Naive thymus-derived CD4-positive, alpha-beta T cell (primary cell): ENCODE measurements around the gene C6orf62. TPM values are rescaled to one million over a fixed set of nuclear protein-coding genes. Genes with fewer than 3 reads are reported as not detected.
"Not testable (repeated sequence)": the region's sequence is repeated elsewhere in the genome, so short reads cannot be mapped to it uniquely, and the experiment has no call there.

Source experiments
- ATAC-seq: fragments of 150-1000 bp; cut with Tn5 transposase; 2 replicates; pipeline ENCODE4 v1.10.0; 2021; ENCODE audit warnings: mild to moderate bottlenecking, moderate library complexity
- CTCF ChIA-PET: fragments of 350-600 bp; sonication (Branson Sonifier 250); formaldehyde crosslinking; loops from one replicate; lab custom pipeline; 2021; ENCODE audit warnings: antibody characterized with exemption; lab: Charles Lee
- POLR2A ChIA-PET: fragments of 350-600 bp; sonication (Branson Sonifier 250); formaldehyde crosslinking; loops from one replicate; lab custom pipeline; 2021; ENCODE audit warnings: antibody characterized with exemption, inconsistent platforms; lab: Charles Lee
- DNase-seq, 9 donors: peaks; one replicate each; pipeline versions ENCODE4 v3.0.0 to v3.0.0-alpha.2; 2020 to 2022; ENCODE audit warnings: mixed read lengths in 1 of 9
- H3K27ac ChIP-seq: one replicate; pipeline ENCODE4 v1.7.0; 2013; ENCODE audit warnings: mild to moderate bottlenecking, low read depth, low read length, moderate library complexity
- H3K27me3 ChIP-seq, 2 donors: one replicate each; pipeline ENCODE4 v1.7.0; 2013; ENCODE audit warnings: low read length in 2 of 2, mild to moderate bottlenecking in 2 of 2, moderate library complexity in 2 of 2; ENCODE audit not compliant: control insufficient read depth in 2 of 2, insufficient read depth in 2 of 2
- H3K36me3 ChIP-seq, 3 experiments: 1 replicate in 2 of 3; 2 replicates in 1 of 3; pipeline ENCODE4 v1.7.0; 2013; ENCODE audit warnings: low read length in 3 of 3, mild to moderate bottlenecking in 3 of 3, moderate library complexity in 1 of 3; ENCODE audit not compliant: insufficient read depth in 3 of 3, control insufficient read depth in 2 of 3
- H3K4me1 ChIP-seq, 2 donors: one replicate each; pipeline ENCODE4 v1.7.0; 2013; ENCODE audit warnings: low read length in 2 of 2, mild to moderate bottlenecking in 2 of 2, moderate library complexity in 1 of 2; ENCODE audit not compliant: control insufficient read depth in 2 of 2, insufficient read depth in 2 of 2
- H3K4me3 ChIP-seq: 2 replicates; pipeline ENCODE4 v1.7.0; 2013; ENCODE audit warnings: mild to moderate bottlenecking, low read length
- H3K9me3 ChIP-seq, 3 experiments: 1 replicate in 2 of 3; 2 replicates in 1 of 3; pipeline ENCODE4 v1.7.0; 2013; ENCODE audit warnings: low read length in 3 of 3; ENCODE audit not compliant: control insufficient read depth in 2 of 3
- H3K27ac Mint-ChIP-seq, 9 donors: one replicate each; pipeline ENCODE4 v1.8.0; 2020 to 2022; ENCODE audit warnings: mixed read lengths in 9 of 9, mild to moderate bottlenecking in 8 of 9, moderate library complexity in 5 of 9, inconsistent platforms in 2 of 9
- H3K27me3 Mint-ChIP-seq, 5 donors: one replicate each; pipeline ENCODE4 v1.8.0; 2021 to 2022; ENCODE audit warnings: mixed read lengths in 5 of 5, mild to moderate bottlenecking in 1 of 5
- H3K36me3 Mint-ChIP-seq, 5 donors: one replicate each; pipeline ENCODE4 v1.8.0; 2020 to 2022; ENCODE audit warnings: mixed read lengths in 5 of 5, mild to moderate bottlenecking in 3 of 5, inconsistent platforms in 1 of 5
- H3K4me1 Mint-ChIP-seq, 7 donors: one replicate each; pipeline ENCODE4 v1.8.0; 2020 to 2022; ENCODE audit warnings: mixed read lengths in 7 of 7, mild to moderate bottlenecking in 3 of 7, inconsistent platforms in 1 of 7
- H3K4me3 Mint-ChIP-seq, 10 donors: one replicate each; pipeline ENCODE4 v1.8.0; 2020 to 2022; ENCODE audit warnings: mild to moderate bottlenecking in 10 of 10, mixed read lengths in 10 of 10, moderate library complexity in 6 of 10, inconsistent platforms in 2 of 10
- H3K9me3 Mint-ChIP-seq, 11 donors: one replicate each; pipeline ENCODE4 v1.8.0; 2020 to 2022; ENCODE audit warnings: mixed read lengths in 11 of 11, mild to moderate bottlenecking in 4 of 11, inconsistent platforms in 1 of 11, moderate library complexity in 1 of 11
- intact Hi-C, 2 donors: fragments of 100-400 bp; cut with micrococcal nuclease; formaldehyde crosslinking; loops; one replicate each; pipeline ENCODE4 v1.15.1; 2023
- polyA plus RNA-seq, 2 donors: library from polyadenylated mRNA; unstranded; fragments of 300-500 nt; fragmentation: Illumina TruSeq; gene quantifications; one replicate each; pipeline ENCODE4 v1.2.3, GENCODE V29; 2021
- total RNA-seq, 6 experiments: library from RNA in 5 of 6; stranded (reverse) in 5 of 6; gene quantifications; 1 replicate in 5 of 6; 2 replicates in 1 of 6; pipeline ENCODE4 v1.2.3 and lab custom pipeline; 2021 to 2026

The C6orf62 gene
- total and polyA plus RNA-seq, 7 experiments from 2014 or later, result 102 to 162 (median 130) TPM

DNA sequence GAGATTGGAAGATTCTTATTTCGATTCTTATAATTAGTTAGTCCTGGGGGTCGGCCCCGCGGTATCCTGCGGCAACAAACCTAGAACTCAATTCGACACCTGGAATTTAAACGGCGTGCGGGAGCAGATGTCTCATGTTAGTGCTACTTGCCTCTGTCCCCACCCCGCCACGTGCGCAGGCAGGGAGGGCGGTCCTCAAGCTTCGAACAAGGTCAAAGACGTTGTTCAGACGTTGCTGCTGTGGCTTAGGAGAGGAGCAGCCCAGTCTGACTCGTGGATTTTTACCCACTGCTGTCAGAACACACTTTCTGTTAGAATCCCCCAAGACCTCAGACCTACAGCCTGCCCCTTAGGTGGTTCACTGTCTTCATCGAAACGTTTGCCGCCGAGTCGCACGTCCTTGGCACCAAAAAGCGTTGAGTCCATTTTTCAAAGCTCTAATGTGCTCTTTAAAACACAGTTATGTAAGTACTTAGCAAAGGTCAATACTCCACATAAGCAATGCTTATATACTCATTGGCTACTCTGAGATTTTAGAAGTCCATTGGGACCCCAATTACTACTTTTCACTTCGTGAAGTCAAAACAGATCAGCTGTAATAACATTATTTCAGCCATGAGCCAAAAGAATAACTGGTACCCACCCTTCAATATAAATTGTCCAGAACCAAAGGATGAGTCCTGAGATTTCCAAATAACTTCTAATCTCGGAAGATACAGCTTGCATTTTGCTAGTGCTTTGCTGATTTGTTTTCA lies 2.7 kb upstream of the C6orf62 start:
- H3K4me3 ChIP-seq, result peak overlapping the region; percentile 62
- H3K36me3 ChIP-seq, result peaks cover 0 to 10% (median 0%) of the 10 kb centered on the region in 3 experiments
- DNase-seq (peak in 1 of 9 donors; percentile 90), ATAC-seq (peak; percentile 62)
- Mint-ChIP-seq H3K27ac (peak overlapping the region; percentile 95 to 100 (median 99)), H3K36me3 (peaks cover 3 to 26% (median 12%) of the 10 kb centered on the region in 5 donors), H3K9me3 (peaks cover 0 to 8% (median 0%) of the 10 kb centered on the region in 11 donors), H3K4me1 (peaks cover 24 to 44% (median 39%) of the 10 kb centered on the region in 7 donors), H3K27me3 (peaks cover 0 to 2% (median 0%) of the 10 kb centered on the region in 5 donors), H3K4me3 (peak overlapping the region; percentile 93 to 97 (median 96))
- H3K9me3 ChIP-seq, result no peaks in the 10 kb centered on the region
- H3K27me3 ChIP-seq, result no peaks in the 10 kb centered on the region
- CTCF ChIA-PET, result interaction anchor here (1.0 to 1.4 kb wide), 3 partner anchors 53 to 297 kb away, joined by 3 to 5 read pairs (median 3); partner anchors contain the start of gene GMNN
- H3K4me1 ChIP-seq, result peaks cover 28% of the 10 kb centered on the region in 2 donors
- intact Hi-C loops, result loop anchor here (1.0 to 5.0 kb wide), 14 partner anchors 22 to 1241 kb away; partner anchors contain the start of genes TDP2 (in 2 of the 2), KIAA0319 (in 1 of the 2), RIPOR2 (in 1 of the 2) and TRIM38 (in 1 of the 2)
- peak overlapping the region; percentile 99 for H3K27ac ChIP-seq
- POLR2A ChIA-PET, result interaction anchor here (0.6 to 3.9 kb wide), 19 partner anchors 9 to 417 kb away, joined by 3 to 39 read pairs (median 4); partner anchors contain the start of genes ACOT13, ALDH5A1, GMNN and KIAA0319

DNA sequence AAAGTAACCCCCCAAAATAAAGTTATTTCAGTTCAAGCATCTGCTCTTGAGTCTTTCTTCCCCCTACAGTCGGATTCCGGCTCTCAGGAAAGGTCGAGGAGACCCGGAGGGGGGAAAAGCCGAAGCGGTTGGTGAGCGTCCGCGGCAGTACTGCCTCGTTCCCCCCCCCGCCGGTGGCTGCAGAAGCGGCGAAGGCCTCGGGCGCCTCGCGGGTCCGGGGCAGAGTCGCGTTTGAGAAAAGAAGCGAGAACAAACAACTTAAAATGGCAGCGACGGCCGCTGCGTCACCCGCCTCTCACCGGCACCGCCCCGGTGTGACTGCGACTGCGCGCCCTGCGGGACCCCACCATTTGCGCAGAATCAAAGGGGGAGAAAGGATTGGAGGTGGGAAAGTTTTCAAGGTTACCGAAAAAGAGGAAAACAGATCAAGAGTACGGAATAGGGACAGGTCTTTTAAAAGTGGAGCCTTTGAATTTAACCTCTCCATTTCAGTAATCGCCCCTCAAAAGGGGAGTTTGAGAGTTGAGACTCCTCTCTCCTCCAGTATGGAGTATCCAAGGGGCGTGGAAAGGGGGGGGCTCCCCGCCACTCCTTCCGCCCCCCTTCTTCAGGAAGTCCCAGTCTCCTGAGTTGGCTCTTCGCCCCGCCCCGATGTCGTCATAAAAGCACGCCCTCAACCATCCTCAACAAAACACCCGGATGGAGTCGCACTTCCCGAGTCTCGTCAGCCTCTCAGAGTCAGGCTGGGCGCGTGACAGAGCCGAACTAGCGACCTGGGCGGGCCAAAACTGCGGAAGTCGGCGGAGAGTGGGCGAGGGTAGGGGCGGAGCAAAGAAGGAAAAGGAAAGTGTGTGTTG lies 1.9 kb upstream of the C6orf62 start:
- ATAC-seq (peak; percentile 90), DNase-seq (peak; percentile 97 to 100 (median 100))
- ChIA-PET POLR2A (interaction anchor here (0.6 to 3.9 kb wide), 17 partner anchors 11 to 418 kb away, joined by 3 to 39 read pairs (median 6); partner anchors contain the start of genes ACOT13, ALDH5A1, GMNN and KIAA0319), CTCF (no interaction called here)
- Histone ChIP-seq H3K4me3 (peak overlapping the region; percentile 89), H3K36me3 (peaks cover 0 to 16% (median 4%) of the 10 kb centered on the region in 3 experiments), H3K27me3 (no peaks in the 10 kb centered on the region), H3K9me3 (no peaks in the 10 kb centered on the region), H3K27ac (peak overlapping the region; percentile 99), H3K4me1 (peaks cover 35 to 36% of the 10 kb centered on the region in 2 donors)
- peaks cover 0 to 2% (median 0%) of the 10 kb centered on the region in 5 donors for H3K27me3 Mint-ChIP-seq
- H3K36me3 Mint-ChIP-seq, result peaks cover 3 to 26% (median 19%) of the 10 kb centered on the region in 5 donors
- intact Hi-C loops, result loop anchor here (1.0 to 5.0 kb wide), 15 partner anchors 22 to 1241 kb away; partner anchors contain the start of genes KIAA0319 (in 2 of the 2), TDP2 (in 2 of the 2), RIPOR2 (in 1 of the 2) and TRIM38 (in 1 of the 2)
- peak overlapping the region; percentile 95 to 100 (median 99) for H3K27ac Mint-ChIP-seq
- peaks cover 0 to 6% (median 0%) of the 10 kb centered on the region in 11 donors for H3K9me3 Mint-ChIP-seq
- peak overlapping the region; percentile 93 to 97 (median 96) for H3K4me3 Mint-ChIP-seq
- peaks cover 27 to 52% (median 47%) of the 10 kb centered on the region in 7 donors for H3K4me1 Mint-ChIP-seq

DNA sequence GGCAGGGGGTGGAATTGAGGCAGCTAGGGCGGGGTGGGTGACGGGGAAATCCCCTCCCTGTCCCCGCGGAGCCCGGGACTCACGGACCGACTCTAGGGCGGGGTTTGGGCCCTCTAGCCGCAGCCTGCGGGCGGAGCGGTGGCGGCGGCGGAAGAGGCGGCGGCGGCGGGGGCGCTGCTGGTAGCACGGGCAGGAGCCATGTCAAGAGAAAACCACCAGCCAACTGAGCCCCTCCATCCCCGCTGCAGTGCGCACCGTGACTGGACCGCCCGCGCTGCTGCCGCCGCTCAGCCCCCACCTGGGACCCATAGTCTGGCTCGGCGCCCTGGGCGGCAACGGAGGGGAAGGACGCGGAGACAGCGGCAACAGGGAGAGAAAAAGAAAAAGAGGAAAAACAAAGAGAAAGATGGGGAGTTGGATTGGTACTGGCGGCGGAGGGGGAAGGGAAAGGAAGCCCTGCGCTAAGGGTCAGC lies 1.2 kb upstream of the C6orf62 start:
- H3K9me3 ChIP-seq, result no peaks in the 10 kb centered on the region
- H3K27ac Mint-ChIP-seq, result peak overlapping the region; percentile 95 to 100 (median 99)
- H3K27ac ChIP-seq, result peak overlapping the region; percentile 99
- H3K9me3 Mint-ChIP-seq, result peaks cover 0 to 6% (median 0%) of the 10 kb centered on the region in 11 donors
- peaks cover under 1 to 23% (median 6%) of the 10 kb centered on the region in 3 experiments for H3K36me3 ChIP-seq
- intact Hi-C loops, result loop anchor here (1.0 to 5.0 kb wide), 9 partner anchors 47 to 1242 kb away; partner anchors contain the start of genes KIAA0319 (in 2 of the 2), RIPOR2 (in 1 of the 2) and TRIM38 (in 1 of the 2)
- H3K4me1 Mint-ChIP-seq, result peaks cover 27 to 59% (median 53%) of the 10 kb centered on the region in 7 donors
- H3K4me3 Mint-ChIP-seq, result peak overlapping the region; percentile 93 to 97 (median 96)
- CTCF ChIA-PET, result no interaction called here
- H3K4me1 ChIP-seq, result peaks cover 37 to 40% of the 10 kb centered on the region in 2 donors
- DNase-seq (peak; percentile 69 to 87 (median 77)), ATAC-seq (peak; percentile 21)
- H3K27me3 Mint-ChIP-seq, result peaks cover 0 to 2% (median 0%) of the 10 kb centered on the region in 5 donors
- H3K27me3 ChIP-seq, result no peaks in the 10 kb centered on the region
- POLR2A ChIA-PET, result interaction anchor here (0.7 to 3.9 kb wide), 4 partner anchors 11 to 112 kb away, joined by 3 to 38 read pairs (median 13); partner anchors contain the start of genes ACOT13 and TDP2
- peaks cover 3 to 27% (median 26%) of the 10 kb centered on the region in 5 donors for H3K36me3 Mint-ChIP-seq
- peak overlapping the region; percentile 89 for H3K4me3 ChIP-seq

GRCh38 chr6:24718449-24719124 lies 367 bp downstream of the C6orf62 start:
- intact Hi-C loops, result loop anchor here (1.0 to 2.0 kb wide), 2 partner anchors 9 to 300 kb away; no protein-coding TSS in a partner anchor
- peaks cover 3 to 38% (median 31%) of the 10 kb centered on the region in 5 donors for H3K36me3 Mint-ChIP-seq

GRCh38 chr6:24716602-24717148 lies 2.3 kb downstream of the C6orf62 start:
- peaks cover 9 to 50% (median 38%) of the 10 kb centered on the region in 5 donors for H3K36me3 Mint-ChIP-seq
- CTCF ChIA-PET, H3K9me3 ChIP-seq, intact Hi-C loops, H3K4me3 ChIP-seq, H3K9me3 Mint-ChIP-seq, H3K27me3 ChIP-seq, DNase-seq, ATAC-seq, H3K27me3 Mint-ChIP-seq: not testable (repeated sequence)
- H3K27ac ChIP-seq, result peak overlapping the region; percentile 99
- peak overlapping the region in 7 of 9 donors; percentile 44 to 99 (median 95) for H3K27ac Mint-ChIP-seq
- peak overlapping the region; percentile 93 to 97 (median 96) for H3K4me3 Mint-ChIP-seq
- peaks cover 6 to 56% (median 21%) of the 10 kb centered on the region in 3 experiments for H3K36me3 ChIP-seq
- H3K4me1 ChIP-seq, result peaks cover 57% of the 10 kb centered on the region in 2 donors
- POLR2A ChIA-PET, result interaction anchor here (0.8 to 3.9 kb wide), 4 partner anchors 8 to 308 kb away, joined by 3 to 38 read pairs (median 20); partner anchors contain the start of genes ACOT13 and TDP2
- peaks cover 47 to 86% (median 74%) of the 10 kb centered on the region in 7 donors for H3K4me1 Mint-ChIP-seq

More at GRCh38 chr6:24718449-24719124, 367 bp downstream of the C6orf62 start:
- no peaks in the 10 kb centered on the region for H3K27me3 ChIP-seq
- H3K27me3 Mint-ChIP-seq, result peaks cover 0 to 2% (median 0%) of the 10 kb centered on the region in 5 donors
- peak overlapping the region; percentile 99 for H3K27ac ChIP-seq
- ATAC-seq (no peak), DNase-seq (peak in 3 of 9 donors; percentile 22 to 24 (median 22))
- H3K36me3 ChIP-seq, result peaks cover 6 to 38% (median 15%) of the 10 kb centered on the region in 3 experiments
- POLR2A ChIA-PET, result interaction anchor here (0.5 to 3.9 kb wide), 16 partner anchors 7 to 296 kb away, joined by 3 to 38 read pairs (median 4); partner anchors contain the start of genes ACOT13, GMNN and TDP2
- H3K4me3 Mint-ChIP-seq, result peak overlapping the region; percentile 93 to 97 (median 96)
- H3K4me1 Mint-ChIP-seq, result peaks cover 36 to 74% (median 69%) of the 10 kb centered on the region in 7 donors
- no peaks in the 10 kb centered on the region for H3K9me3 ChIP-seq
- H3K27ac Mint-ChIP-seq, result peak overlapping the region; percentile 95 to 100 (median 99)
- H3K9me3 Mint-ChIP-seq, result peaks cover 0 to 6% (median 0%) of the 10 kb centered on the region in 11 donors
- CTCF ChIA-PET, result interaction anchor here (0.5 to 0.9 kb wide), 5 partner anchors 11 to 309 kb away, joined by 3 to 6 read pairs (median 4); no protein-coding TSS in a partner anchor
- H3K4me3 ChIP-seq, result peak overlapping the region; percentile 55
- H3K4me1 ChIP-seq, result peaks cover 50 to 54% of the 10 kb centered on the region in 2 donors
